GM19395 (cell line): ENCODE measurements around the gene CORO1C.

Source experiments
- ATAC-seq: cut with Tn5 transposase; IDR thresholded peaks from one replicate; pipeline ENCODE4 v1.9.1; 2021; ENCODE audit warnings: mild to moderate bottlenecking, moderate library complexity; ENCODE audit not compliant: unreplicated experiment

CORO1C gene

GRCh38 chr12:108727868-108728735 lies 3.2 kb downstream of the CORO1C start:
- ATAC-seq = no peak

- no peak for ATAC-seq
Observed at GRCh38 chr12:108727161-108727560, 4.2 kb downstream of the CORO1C start.

- ATAC-seq = no peak
Observed at GRCh38 chr12:108724890-108725151, 6.5 kb downstream of the CORO1C start.

- ATAC-seq = no peak
Observed at GRCh38 chr12:108724054-108724889, 7.0 kb downstream of the CORO1C start.

- no peak for ATAC-seq
Observed at GRCh38 chr12:108722992-108723766, 8.1 kb downstream of the CORO1C start.

- ATAC-seq = no peak
Observed at GRCh38 chr12:108722463-108722862, 8.9 kb downstream of the CORO1C start.

GRCh38 chr12:108721824-108722223 lies 9.5 kb downstream of the CORO1C start:
- ATAC-seq = no peak

GRCh38 chr12:108720757-108721514 lies 10.4 kb downstream of the CORO1C start:
- ATAC-seq = no peak

- no peak for ATAC-seq
Observed at GRCh38 chr12:108717243-108717642, 14.1 kb downstream of the CORO1C start.

GRCh38 chr12:108714866-108715265 lies 16.5 kb downstream of the CORO1C start:
- ATAC-seq = no peak

GRCh38 chr12:108713471-108713870 lies 17.8 kb downstream of the CORO1C start:
- no peak for ATAC-seq

GRCh38 chr12:108712925-108713203 lies 18.5 kb downstream of the CORO1C start:
- ATAC-seq = no peak

GRCh38 chr12:108712165-108712924 lies 19.0 kb downstream of the CORO1C start:
- no peak for ATAC-seq

GRCh38 chr12:108711489-108712164 lies 19.7 kb downstream of the CORO1C start:
- no peak for ATAC-seq

GRCh38 chr12:108709697-108710096 lies 21.6 kb downstream of the CORO1C start:
- ATAC-seq = no peak

GRCh38 chr12:108704527-108704926 lies 26.8 kb downstream of the CORO1C start:
- ATAC-seq = no peak

- no peak for ATAC-seq
Observed at GRCh38 chr12:108702595-108703320, 28.6 kb downstream of the CORO1C start.

- no peak for ATAC-seq
Observed at GRCh38 chr12:108701779-108702441, 29.4 kb downstream of the CORO1C start.
